ENCODE results near the gene OR51V1.
"Not testable (repeated sequence)": the region's sequence is repeated elsewhere in the genome, so short reads cannot be mapped to it uniquely, and the experiment has no call there.

DNA sequence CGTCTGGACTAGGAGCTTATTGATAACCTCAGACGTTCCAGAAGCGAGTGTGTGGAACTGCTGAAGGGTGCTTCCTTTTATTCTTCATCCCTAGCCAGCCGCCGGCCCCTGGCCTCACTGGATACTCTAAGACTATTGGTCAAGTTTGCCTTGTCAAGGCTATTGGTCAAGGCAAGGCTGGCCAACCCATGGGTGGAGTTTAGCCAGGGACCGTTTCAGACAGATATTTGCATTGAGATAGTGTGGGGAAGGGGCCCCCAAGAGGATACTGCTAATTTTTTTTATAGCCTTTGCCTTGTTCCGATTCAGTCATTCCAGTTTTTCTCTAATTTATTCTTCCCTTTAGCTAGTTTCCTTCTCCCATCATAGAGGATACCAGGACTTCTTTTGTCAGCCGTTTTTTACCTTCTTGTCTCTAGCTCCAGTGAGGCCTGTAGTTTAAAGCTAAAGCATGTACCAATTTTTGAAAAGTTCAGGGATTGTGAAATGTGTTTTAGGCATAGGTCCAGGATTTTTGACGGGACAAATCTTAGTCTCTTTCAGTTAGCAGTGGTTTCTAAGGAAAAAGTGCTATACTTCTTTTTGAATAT, 49.4 kb upstream of the OR51V1 start, which contains the start of gene HBG1:
- TF ChIP-seq, protein P1, sequence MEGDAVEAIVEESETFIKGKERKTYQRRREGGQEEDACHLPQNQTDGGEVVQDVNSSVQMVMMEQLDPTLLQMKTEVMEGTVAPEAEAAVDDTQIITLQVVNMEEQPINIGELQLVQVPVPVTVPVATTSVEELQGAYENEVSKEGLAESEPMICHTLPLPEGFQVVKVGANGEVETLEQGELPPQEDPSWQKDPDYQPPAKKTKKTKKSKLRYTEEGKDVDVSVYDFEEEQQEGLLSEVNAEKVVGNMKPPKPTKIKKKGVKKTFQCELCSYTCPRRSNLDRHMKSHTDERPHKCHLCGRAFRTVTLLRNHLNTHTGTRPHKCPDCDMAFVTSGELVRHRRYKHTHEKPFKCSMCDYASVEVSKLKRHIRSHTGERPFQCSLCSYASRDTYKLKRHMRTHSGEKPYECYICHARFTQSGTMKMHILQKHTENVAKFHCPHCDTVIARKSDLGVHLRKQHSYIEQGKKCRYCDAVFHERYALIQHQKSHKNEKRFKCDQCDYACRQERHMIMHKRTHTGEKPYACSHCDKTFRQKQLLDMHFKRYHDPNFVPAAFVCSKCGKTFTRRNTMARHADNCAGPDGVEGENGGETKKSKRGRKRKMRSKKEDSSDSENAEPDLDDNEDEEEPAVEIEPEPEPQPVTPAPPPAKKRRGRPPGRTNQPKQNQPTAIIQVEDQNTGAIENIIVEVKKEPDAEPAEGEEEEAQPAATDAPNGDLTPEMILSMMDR (conservative IDR thresholded peaks at IDR 0.05; ENCODE audit: low read depth, low read length), result not testable (repeated sequence)
- TF ChIP-seq POLR2A (IDR thresholded peaks at IDR 0.05; ENCODE audit: low read depth, low read length); RCOR1 (IDR thresholded peaks at IDR 0.05; ENCODE audit: insufficient replicate concordance, low read length); NFE2L2 (IDR thresholded peaks at IDR 0.05; ENCODE audit: low read depth, low read length); CHD1 (IDR thresholded peaks at IDR 0.05; ENCODE audit: low read depth, low read length); BHLHE40 (IDR thresholded peaks at IDR 0.05; ENCODE audit: low read depth, low read length); RFX5 (IDR thresholded peaks at IDR 0.05; ENCODE audit: low read depth, low read length): not testable (repeated sequence)
- TF ChIP-seq, protein P2, sequence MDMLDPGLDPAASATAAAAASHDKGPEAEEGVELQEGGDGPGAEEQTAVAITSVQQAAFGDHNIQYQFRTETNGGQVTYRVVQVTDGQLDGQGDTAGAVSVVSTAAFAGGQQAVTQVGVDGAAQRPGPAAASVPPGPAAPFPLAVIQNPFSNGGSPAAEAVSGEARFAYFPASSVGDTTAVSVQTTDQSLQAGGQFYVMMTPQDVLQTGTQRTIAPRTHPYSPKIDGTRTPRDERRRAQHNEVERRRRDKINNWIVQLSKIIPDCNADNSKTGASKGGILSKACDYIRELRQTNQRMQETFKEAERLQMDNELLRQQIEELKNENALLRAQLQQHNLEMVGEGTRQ (IDR thresholded peaks at IDR 0.05; ENCODE audit: low read depth, low read length), result not testable (repeated sequence)
- TF ChIP-seq, protein P3, sequence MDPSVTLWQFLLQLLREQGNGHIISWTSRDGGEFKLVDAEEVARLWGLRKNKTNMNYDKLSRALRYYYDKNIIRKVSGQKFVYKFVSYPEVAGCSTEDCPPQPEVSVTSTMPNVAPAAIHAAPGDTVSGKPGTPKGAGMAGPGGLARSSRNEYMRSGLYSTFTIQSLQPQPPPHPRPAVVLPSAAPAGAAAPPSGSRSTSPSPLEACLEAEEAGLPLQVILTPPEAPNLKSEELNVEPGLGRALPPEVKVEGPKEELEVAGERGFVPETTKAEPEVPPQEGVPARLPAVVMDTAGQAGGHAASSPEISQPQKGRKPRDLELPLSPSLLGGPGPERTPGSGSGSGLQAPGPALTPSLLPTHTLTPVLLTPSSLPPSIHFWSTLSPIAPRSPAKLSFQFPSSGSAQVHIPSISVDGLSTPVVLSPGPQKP (IDR thresholded peaks at IDR 0.05; ENCODE audit: borderline replicate concordance, low read depth, low read length), result not testable (repeated sequence)

Measured in IMR-90 (cell line).